ENCODE results near the gene MGAT4B. TPM values are rescaled to one million over a fixed set of nuclear protein-coding genes. Genes with fewer than 3 reads are reported as not detected.

MGAT4B gene
- total and polyA plus RNA-seq, 3 donors from 2014 or later, result 67.9 to 152 (median 149) TPM

DNA sequence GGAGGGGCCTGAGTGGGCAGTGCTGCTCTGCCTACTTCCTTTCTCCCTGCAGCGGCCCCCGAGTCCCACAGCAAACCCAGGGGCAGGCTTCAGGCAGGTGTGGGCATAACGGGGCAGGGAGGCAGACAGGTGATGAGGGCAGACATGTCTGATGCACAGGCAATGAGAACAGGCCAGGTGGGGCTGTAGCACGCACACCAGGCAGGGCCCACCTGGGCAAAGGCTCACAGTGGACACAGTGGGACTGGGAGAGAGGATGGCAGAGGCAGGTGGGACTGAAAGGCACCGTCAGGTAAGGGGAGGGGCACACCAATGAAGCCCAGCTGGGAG is 7.1 kb downstream of the MGAT4B start:
- H3K4me1 ChIP-seq, result peaks cover 44% of the 10 kb centered on the region
- no peak for TF ChIP-seq POLR2A (IDR thresholded peaks at IDR 0.05)
- TF ChIP-seq, protein P1, sequence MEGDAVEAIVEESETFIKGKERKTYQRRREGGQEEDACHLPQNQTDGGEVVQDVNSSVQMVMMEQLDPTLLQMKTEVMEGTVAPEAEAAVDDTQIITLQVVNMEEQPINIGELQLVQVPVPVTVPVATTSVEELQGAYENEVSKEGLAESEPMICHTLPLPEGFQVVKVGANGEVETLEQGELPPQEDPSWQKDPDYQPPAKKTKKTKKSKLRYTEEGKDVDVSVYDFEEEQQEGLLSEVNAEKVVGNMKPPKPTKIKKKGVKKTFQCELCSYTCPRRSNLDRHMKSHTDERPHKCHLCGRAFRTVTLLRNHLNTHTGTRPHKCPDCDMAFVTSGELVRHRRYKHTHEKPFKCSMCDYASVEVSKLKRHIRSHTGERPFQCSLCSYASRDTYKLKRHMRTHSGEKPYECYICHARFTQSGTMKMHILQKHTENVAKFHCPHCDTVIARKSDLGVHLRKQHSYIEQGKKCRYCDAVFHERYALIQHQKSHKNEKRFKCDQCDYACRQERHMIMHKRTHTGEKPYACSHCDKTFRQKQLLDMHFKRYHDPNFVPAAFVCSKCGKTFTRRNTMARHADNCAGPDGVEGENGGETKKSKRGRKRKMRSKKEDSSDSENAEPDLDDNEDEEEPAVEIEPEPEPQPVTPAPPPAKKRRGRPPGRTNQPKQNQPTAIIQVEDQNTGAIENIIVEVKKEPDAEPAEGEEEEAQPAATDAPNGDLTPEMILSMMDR (IDR thresholded peaks at IDR 0.05), result no peak
- DNase-seq, result no peak
- no peak overlapping the region for H3K27ac ChIP-seq
- intact Hi-C loops (cut with DNase I; ENCODE audit: low total_unique reads), result no loop called here
- no peak overlapping the region for H3K4me3 ChIP-seq
- no peaks in the 10 kb centered on the region for H3K9me3 ChIP-seq
- H3K27me3 ChIP-seq, result no peaks in the 10 kb centered on the region
- WGBS, 2 donors, result 97 to 100% methylated on average over 1 to 5 of the region's 5 CpGs
- no peaks in the 10 kb centered on the region for H3K36me3 ChIP-seq (ENCODE audit: low read depth, missing control alignments)

DNA sequence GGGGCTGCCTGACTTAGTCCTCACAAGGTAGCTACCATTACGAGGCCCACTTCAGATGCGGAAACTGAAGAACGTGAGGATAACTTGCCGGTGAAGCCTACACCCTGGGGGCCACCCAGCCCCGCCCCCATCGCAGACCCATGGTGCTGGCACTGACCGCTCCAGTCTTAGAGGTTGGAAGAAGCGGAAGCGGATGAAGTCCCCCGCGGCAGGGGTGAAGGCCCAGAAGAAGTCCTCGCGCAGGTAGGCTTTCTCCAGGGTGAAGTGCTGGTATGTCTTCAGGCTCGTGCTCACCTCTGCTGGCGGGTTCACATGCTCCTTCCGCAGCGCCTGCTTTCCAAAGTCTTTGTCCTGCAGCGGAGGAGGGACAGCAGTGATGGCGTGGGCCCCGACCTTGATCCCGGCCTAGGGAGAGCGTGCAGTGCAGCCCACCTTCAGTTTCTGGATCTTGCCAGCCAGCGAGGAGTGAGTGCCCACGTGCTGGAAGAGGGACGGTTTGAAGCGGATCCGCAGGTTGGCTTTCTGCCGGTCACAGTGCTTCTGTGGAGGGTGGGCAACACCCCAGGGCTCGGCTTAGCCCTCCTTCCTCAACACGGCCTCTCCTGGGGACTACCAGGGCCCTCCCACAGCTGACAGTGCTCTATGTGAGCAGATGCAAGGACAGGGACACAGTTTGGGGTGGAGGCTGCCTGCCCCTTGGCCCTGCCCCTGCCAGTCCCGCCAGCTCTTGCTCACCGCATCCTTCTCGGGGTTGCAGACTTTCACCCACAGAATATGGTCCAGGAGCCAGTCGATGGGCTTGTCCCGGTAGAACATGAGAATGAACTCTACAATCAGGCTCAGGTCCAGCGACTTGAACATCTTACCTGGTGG is 7.7 kb downstream of the MGAT4B start:
- WGBS, 2 donors, result 89 to 94% methylated on average over 24 to 36 of the region's 36 CpGs
- Histone ChIP-seq H3K9me3 (no peaks in the 10 kb centered on the region), H3K4me1 (peaks cover 44% of the 10 kb centered on the region), H3K36me3 (ENCODE audit: low read depth, missing control alignments) (no peaks in the 10 kb centered on the region), H3K4me3 (no peak overlapping the region), H3K27me3 (no peaks in the 10 kb centered on the region), H3K27ac (no peak overlapping the region)
- no peak for DNase-seq
- no peak for TF ChIP-seq POLR2A (IDR thresholded peaks at IDR 0.05)
- TF ChIP-seq, protein P1 (IDR thresholded peaks at IDR 0.05), result no peak
- intact Hi-C loops (cut with DNase I; ENCODE audit: low total_unique reads), result no loop called here

DNA sequence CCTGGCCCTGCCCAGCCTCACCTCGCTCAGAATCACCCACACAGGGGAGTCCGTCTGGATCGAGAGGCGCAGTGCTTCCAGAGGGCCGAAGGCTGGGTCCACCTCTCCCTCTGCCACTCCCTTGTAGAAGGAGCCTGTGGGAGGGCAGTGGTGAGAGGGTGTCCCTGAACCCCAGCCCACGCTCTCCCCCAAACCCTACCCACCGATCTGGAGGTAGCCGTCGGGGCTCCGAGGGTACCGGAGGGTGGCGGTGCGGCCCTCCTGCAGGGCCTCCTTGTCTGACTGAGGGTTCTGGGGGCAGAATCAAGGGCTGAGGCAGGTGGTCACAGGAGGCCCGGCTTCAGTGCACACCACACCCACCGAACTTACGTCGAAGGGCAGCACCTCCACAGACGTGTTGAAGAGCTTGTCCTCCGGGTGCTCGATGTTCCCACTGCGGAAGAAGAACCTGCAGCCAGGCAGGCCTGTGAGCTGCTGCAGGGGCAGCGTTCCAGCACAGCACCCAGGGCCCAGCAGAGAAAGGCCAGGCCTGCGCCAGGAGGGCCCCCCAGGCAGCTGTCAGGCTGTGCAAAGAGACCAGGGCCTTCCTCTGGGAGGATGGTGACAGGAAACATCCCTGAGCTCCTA is 8.4 kb downstream of the MGAT4B start:
- no peak overlapping the region for H3K4me3 ChIP-seq
- H3K27ac ChIP-seq, result no peak overlapping the region
- no peaks in the 10 kb centered on the region for H3K36me3 ChIP-seq (ENCODE audit: low read depth, missing control alignments)
- intact Hi-C loops (cut with DNase I; ENCODE audit: low total_unique reads), result no loop called here
- H3K4me1 ChIP-seq, result peaks cover 44% of the 10 kb centered on the region
- WGBS, 2 donors, result 93 to 95% methylated on average over 3 to 22 of the region's 23 CpGs
- DNase-seq, result no peak
- TF ChIP-seq, protein P1 (IDR thresholded peaks at IDR 0.05), result no peak
- TF ChIP-seq POLR2A (IDR thresholded peaks at IDR 0.05), result no peak
- no peaks in the 10 kb centered on the region for H3K9me3 ChIP-seq
- no peaks in the 10 kb centered on the region for H3K27me3 ChIP-seq

DNA sequence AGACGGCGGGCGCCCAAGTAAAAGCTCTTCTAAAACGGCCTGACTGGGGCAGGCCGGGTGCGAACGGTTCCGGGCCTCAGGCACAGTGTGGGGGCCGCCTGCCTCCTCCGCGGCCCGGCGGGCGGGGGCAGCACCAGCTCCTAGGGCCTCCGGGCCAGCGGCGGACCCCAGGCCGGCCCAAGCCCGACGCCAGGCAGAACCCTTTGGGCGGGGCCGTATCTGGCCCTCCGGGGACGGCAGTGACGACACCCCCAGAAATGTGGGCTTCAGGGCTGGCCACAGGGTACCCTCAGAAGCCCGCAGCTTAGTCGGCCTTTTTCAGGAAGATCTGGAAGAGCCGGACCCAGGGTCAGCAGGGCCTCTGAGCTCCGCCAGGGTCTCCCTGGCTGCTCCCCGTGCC is 8.9 kb downstream of the MGAT4B start:
- Histone ChIP-seq H3K4me1 (peaks cover 44% of the 10 kb centered on the region), H3K36me3 (ENCODE audit: low read depth, missing control alignments) (no peaks in the 10 kb centered on the region), H3K9me3 (no peaks in the 10 kb centered on the region), H3K27ac (no peak overlapping the region), H3K4me3 (no peak overlapping the region), H3K27me3 (no peaks in the 10 kb centered on the region)
- TF ChIP-seq, protein P1 (IDR thresholded peaks at IDR 0.05), result no peak
- no peak for TF ChIP-seq POLR2A (IDR thresholded peaks at IDR 0.05)
- DNase-seq, result no peak
- 82 to 91% methylated on average over 7 to 30 of the region's 30 CpGs for WGBS, 2 donors
- intact Hi-C loops (cut with DNase I; ENCODE audit: low total_unique reads), result no loop called here
